ENCODE data around the gene SLC66A3.

The SLC66A3 gene

DNA sequence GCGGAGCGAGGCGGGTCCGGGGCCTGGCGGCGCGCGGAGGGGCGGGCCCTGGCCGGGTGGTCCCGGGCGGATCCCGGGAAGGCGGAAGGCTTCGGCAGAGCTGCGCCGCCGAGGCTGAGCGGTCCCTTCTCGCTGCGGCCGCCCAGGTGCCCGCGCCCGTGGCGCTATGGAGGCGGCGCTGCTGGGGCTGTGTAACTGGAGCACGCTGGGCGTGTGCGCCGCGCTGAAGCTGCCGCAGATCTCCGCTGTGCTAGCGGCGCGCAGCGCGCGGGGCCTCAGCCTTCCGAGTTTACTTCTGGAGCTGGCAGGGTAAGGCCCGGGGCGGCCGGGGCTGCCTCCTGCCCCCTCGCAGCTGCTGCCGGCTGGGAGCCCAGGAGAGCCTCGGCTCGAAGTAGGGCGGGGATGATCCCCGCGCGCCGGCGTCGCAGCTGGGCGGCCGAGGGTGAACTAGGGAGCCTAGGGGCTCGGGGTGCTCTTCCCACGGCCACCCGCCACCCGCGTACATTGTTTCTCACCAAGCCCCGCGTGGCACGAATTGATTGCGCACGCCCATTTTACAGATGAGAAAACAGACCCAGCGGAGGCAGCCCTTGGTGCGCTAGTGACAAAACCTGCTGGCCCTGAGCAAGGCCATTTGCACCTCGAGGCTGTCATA, at the start of gene SLC66A3:
Gene SLC66A3, plus strand, starts transcription at position 87 of the 655 bp plus-strand sequence. Its CDS starts 80 bp downstream, at position 167.
- DNase-seq = peak; percentile 91

DNA sequence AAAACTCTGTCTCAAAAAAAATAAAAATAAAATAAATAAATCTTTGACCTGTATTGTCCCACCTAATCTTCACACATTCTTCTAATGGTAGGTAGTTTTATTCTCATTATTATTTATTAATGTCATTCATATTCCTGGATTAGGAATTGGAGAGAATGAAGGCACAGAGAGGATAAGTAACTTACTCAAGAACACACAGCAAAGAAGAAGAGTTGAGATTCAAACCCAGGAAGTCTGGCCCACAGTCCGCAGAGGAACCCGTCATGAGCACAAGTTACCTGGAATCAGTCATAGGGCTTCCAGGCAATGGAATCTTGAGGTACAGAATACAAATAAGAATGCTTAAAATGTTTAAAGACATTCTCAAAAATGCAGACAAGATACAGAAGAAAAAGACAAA, 46.3 kb upstream of the SLC66A3 start:
- DNase-seq = no peak

GRCh38 chr2:11112870-11113428, 42.3 kb upstream of the SLC66A3 start:
- DNase-seq = no peak

- DNase-seq = no peak
Observed at GRCh38 chr2:11117776-11118175, 37.5 kb upstream of the SLC66A3 start.

DNA sequence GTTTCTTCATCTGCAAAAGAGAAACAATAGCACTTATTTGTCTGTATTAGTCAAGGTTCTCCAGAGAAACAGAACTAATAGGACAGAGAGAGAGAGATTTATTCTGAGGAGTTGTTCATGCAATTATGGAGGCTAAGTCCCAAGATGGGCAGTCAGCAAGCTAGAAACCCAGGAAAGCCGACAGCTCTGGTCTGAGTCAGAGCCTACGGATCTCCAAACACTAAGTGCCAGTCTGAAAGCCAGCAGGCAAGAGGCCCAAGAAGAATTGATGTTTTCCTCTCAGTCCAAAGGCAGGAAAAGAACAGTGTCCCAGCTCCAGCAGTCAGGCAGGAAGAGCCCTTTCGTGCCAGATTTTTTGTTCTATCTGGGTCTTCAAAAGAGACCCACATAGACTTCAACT, 36.5 kb upstream of the SLC66A3 start:
- no peak for DNase-seq

- DNase-seq = no peak
Observed at GRCh38 chr2:11121099-11121822, 34.0 kb upstream of the SLC66A3 start.

DNA sequence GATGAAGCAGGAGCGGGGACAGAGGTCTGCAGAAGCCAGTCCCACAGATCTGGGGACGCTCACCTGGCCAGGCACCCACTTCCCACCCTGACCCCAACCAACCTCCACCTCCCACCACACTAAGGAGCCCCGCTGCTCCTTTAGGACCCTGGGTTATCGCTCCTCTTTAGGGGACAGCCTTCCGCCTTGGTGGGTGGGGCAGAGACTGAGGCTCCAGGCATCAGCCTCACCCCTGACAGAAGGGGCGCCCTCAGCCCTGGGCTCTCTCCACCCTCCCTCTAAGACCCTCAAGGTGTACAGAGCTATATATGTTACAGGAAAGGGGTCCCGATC, 33.5 kb upstream of the SLC66A3 start:
- DNase-seq = no peak

DNA sequence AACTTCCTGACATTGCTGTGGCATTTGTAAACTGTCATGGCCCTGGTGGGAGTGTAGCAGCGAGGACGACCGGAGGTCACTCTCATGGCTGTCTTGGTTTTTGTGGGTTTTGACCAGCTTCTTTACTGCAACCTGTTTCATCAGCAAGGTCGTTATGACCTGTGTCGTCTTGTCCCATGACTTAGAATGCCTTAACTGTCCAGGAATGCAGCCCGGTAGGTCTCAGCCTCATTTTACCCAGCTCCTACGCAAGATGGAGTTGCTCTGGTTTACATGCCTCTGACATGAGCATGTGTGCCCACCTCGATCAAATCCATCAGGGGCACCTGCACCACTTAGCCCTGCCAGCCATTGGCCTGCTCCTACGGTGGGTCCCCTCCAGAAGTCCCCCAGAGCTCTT, 32.9 kb upstream of the SLC66A3 start:
- no peak for DNase-seq

DNA sequence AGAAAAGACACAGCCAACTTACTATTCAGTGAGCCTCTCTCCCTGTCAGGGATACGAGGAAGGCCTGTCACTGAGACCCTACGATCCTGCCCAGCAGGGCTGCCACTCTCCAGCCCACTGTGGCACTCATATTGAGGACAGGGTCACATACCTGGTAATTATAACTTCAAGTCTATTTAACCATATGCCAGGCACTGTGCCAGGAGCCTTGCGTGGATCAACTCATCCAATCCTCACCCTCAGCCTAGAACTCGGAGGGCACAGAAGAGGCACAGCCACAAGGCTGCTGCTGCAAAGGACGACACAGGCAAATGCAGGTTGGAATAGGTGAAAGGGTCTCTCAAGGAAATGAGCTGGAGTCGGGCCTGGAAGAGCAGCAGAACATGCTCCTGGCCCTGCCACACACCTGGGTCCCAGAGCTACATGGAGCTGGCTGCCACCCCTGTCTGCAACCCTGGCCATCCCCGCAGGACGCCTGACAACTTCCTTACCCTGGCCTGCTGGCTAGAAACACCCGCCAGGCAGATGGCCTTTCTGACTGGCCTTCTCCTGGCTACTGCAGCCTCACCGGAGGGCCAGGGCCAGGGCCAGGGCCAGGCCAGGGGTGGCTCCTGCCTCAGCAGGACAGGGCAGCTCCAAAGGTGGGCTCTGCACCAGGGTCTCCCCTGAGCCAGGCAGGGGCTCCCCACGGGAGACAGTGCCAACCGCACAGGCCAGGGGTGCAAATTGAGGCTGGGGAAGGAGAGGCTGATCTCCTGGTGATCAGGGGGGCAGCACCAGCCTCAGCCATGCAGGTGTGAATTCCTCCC, 32.1 kb upstream of the SLC66A3 start:
- no peak for DNase-seq

DNA sequence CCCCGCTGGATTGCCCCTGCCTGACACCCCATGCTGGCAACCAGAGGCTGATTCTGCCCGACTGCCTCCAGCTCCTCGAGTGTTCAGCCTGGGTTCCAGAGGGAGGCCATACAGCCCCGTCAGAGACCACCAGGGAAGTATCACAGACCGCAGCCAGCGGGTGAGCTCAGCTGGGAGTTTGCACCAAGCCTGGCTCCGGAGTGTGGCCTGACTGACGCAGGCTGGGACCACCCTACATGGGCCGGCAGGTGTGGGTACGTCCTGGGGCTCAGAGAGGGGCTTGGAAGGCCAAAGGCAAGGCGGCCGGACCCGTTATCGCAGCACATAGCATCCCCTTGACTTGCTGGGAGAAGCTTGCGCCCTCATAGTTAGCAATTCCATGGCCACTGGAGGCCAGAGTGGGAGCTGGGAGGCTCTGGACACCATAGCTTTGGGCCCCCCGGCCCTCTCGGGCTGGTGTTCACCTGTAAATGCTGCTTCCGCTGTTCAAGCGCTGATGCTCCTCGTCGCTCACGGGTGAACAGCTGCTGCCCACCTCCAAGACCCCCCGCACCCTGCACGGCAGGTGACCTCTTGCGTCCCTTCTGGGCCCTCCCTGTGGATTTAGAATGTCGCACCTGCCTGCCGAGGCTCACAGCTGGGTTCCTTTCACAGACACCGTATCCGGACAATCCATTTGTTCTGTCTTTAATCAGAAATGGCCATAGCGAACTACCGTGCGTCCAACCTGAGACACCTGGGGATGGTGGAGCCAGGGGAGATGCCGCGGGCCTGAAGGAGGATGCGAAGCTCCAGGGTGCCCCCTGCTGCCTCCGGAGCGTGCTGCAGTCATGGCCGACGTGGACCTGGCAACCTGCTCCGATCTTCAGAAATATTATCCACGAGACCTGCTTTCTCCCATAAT, 31.2 kb upstream of the SLC66A3 start:
- no peak for DNase-seq

- DNase-seq = no peak
Observed at GRCh38 chr2:11124760-11125068, 30.6 kb upstream of the SLC66A3 start.

- no peak for DNase-seq
Observed at GRCh38 chr2:11127761-11128160, 27.5 kb upstream of the SLC66A3 start.

GRCh38 chr2:11128243-11128951, 26.9 kb upstream of the SLC66A3 start:
- no peak for DNase-seq

- DNase-seq = no peak
Observed at GRCh38 chr2:11129598-11130449, 25.4 kb upstream of the SLC66A3 start.

DNA sequence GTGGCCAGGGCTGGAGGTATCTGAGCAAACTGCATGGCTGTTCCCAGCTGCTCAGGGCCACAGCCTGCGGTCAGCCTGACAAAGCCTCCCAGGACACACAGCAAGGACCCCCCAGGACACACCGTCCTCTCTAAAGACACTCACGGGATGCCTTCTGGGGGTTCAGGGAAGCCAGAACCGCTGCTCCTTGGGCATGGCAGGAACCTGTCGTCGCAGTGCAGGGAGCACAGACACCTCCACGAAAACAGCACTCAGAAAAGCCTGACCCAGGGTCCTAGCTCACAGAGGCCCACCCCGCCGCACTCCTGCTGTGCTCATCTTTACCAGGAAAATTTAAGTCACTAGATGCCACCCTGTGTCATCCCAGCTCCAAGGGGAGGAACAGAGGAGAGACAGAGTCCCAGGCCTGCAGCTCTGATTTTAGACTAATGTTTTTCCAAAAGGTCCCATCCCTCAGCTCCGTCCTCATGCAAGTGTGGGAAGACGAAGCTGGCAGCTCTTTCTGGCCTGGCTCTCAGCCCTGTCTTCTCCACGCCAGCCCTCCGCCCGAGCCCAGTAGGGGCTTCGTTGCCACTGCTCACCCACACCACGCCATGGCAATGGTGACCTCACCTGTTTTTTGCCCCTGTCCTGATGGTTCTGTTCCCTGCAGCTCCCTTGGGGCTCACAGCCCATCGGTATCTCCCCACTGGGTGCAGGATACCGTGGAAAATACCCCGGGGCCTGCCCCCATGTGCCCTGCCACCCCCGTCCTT, 23.9 kb upstream of the SLC66A3 start:
- no peak for DNase-seq

DNA sequence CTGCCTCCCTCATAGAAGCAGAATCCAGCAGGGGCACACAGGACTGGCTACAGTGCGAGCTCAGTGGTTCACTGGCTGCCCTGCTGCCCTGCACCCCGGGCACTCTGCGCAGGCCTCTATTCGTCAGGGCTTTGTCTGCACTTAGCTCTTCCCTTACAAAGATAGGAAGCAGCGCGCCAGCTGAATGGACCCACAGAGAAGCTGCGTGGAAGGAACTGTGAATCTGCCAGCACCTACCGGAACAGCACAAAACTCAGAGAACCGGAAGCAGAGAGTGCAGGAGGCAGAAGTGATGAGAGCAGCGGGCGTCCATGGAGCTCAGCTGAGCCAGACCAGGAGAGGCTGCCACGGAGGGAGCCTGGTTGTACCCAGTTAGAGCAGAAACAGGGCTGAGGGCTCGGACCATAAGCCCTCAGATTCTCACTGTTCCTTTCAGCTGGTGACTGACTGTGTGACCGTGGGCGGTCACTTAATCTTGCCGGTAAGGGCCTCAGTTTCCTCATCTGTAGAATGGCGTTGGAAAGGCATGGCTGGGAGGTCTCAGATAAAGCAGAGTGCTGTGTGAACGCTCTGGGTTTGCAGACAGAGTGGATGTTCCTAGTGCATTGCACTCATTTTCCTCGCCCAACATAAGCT, 23.1 kb upstream of the SLC66A3 start:
- no peak for DNase-seq

DNA sequence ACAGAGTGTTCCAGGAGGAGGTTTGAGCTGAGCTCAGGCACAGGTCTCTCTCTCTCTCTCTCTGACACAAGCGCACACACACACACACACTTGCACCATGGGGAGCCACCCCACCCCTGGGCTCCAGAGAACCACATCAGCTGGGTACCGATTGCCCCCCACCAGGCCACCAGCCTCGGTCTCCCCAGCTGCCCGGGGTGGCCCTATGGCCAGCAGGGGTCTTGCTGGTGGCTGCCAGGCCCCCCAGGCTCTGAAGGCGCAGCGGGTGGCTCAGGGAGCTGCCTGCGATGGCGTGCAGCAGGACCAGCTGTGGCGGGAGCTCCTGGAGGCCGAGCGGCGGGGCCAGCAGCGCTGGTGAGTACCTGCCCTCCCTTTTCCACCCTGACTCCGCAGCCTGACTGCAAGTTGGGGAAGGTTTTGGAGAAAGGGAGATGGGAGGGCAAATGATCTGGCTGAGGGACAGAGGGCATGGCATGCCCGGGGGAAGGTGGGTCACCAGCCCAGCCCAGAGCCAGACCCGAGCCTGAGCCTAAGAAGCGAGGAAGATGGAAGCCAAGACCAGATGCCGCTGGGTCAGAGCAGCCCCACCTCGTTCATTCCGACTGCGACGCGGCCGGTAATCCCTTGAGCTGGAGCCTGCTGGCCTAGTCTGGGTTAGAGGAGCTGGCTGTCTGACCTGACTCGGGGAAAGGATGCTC, 21.9 kb upstream of the SLC66A3 start:
- no peak for DNase-seq

DNA sequence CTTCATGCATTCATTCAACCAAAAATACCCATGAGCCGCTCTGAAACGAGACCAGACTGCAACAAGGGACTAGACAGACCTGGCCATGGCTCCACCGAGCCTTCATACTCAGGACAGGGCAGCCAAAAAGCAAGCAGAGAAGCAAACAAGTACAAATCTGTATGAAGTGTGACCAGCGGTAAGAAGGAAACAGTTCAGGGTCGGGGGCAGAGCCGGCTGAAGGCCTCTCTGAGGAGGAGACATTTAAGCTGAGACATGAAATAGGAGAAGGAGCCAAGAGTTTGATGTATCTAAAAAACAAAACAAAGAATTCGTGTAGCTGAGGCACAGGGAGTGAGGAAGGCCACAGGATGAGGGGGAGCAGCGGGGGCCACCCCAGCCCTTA, 21.3 kb upstream of the SLC66A3 start:
- no peak for DNase-seq

GRCh38 chr2:11134349-11134748, 20.9 kb upstream of the SLC66A3 start:
- no peak for DNase-seq

All from NCI-H1048 (cell line).